IPS-18c (cell line): ENCODE data around the gene CST4.

ENCODE experiments used
- H3K4me3 ChIP-seq: 2 replicates; pipeline ENCODE4 v1.7.0; 2013; ENCODE audit warnings: low read depth, mild to moderate bottlenecking, low read length, moderate library complexity; ENCODE audit not compliant: insufficient read depth
- H3K9me3 ChIP-seq: one replicate; pipeline ENCODE4 v1.6.1; 2013; ENCODE audit warnings: mild to moderate bottlenecking, low read length, moderate library complexity; ENCODE audit not compliant: control insufficient read depth, insufficient read depth

CST4 gene

GRCh38 chr20:23653400-23653938 is 35.4 kb downstream of the CST4 start:
- no peaks in the 10 kb centered on the region for H3K9me3 ChIP-seq
- no peak overlapping the region for H3K4me3 ChIP-seq

DNA sequence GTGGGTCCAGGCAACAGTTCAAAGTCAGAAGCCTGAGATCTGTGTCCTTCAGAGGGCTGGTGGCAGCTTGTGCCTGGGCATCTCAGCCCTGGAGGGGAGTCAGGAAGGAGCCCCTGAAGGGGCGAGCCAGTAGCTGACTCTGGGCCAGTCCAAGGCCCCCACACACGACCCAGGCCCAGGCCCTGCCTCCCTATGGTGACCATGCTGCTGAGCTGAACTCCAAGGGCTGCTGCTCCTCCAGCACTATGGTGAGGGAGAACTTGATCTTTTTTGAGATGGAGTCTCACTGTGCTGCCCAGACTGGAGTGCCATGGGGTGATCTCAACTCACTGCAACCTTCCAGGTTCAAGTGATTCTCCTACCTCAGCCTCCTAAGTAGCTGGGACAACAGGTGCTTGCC is 35.9 kb downstream of the CST4 start:
- no peaks in the 10 kb centered on the region for H3K9me3 ChIP-seq
- H3K4me3 ChIP-seq, result no peak overlapping the region

GRCh38 chr20:23652371-23652770 is 36.5 kb downstream of the CST4 start:
- no peaks in the 10 kb centered on the region for H3K9me3 ChIP-seq
- no peak overlapping the region for H3K4me3 ChIP-seq

GRCh38 chr20:23651117-23651516 is 37.7 kb downstream of the CST4 start:
- Histone ChIP-seq H3K9me3 (no peaks in the 10 kb centered on the region), H3K4me3 (no peak overlapping the region)

DNA sequence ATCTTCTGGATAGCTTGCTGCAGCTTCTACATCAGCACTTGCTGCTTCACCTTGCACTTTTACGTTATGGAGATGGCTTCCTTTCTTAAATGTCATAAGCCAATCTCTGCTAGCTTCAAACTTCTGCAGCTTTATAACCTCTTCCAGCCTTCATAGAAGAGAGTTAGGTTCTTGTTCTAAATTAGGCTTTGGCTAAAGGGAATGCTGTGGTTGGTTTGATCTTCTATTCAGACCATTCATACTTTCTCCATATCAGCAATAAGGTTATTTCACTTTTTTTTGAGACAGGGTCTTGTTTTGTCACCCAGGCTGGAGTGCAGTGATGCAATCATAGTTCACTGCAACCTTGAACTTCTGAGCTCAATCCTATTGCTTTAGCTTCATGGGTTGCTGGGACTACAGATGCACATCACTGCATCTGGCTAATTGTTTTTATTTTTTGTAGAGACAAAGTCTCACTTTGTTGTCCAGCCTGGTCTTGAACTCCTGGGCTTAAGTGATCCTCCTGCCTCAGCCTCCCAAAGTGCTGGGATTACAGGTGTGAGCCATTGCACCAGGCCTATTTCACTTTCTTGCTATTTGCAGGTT is 38.9 kb downstream of the CST4 start:
- Histone ChIP-seq H3K9me3 (no peaks in the 10 kb centered on the region), H3K4me3 (no peak overlapping the region)

DNA sequence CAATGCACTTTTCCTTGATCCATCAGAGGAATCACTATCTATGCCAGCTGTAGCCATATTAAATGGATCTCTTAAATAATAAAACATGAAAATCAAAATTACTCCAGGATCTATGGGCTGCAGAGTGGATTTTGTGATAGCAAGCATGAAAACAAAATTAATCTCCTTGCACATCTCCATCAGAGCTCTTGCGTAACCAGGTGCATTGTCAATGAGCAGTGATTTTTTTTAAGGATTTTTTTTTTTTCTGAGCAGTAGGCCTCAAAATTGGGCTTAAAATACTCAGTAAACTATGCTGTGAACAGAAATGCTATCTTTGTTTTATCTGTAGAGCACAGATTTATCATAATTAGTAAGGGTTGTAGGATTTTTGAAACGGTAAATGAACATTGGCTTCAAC is 39.6 kb downstream of the CST4 start:
- no peak overlapping the region for H3K4me3 ChIP-seq

GRCh38 chr20:23647346-23647745 is 41.5 kb downstream of the CST4 start:
- no peaks in the 10 kb centered on the region for H3K9me3 ChIP-seq
- no peak overlapping the region for H3K4me3 ChIP-seq

More for the DNA sequence above, 39.6 kb downstream of the CST4 start:
- H3K9me3 ChIP-seq, result no peaks in the 10 kb centered on the region

DNA sequence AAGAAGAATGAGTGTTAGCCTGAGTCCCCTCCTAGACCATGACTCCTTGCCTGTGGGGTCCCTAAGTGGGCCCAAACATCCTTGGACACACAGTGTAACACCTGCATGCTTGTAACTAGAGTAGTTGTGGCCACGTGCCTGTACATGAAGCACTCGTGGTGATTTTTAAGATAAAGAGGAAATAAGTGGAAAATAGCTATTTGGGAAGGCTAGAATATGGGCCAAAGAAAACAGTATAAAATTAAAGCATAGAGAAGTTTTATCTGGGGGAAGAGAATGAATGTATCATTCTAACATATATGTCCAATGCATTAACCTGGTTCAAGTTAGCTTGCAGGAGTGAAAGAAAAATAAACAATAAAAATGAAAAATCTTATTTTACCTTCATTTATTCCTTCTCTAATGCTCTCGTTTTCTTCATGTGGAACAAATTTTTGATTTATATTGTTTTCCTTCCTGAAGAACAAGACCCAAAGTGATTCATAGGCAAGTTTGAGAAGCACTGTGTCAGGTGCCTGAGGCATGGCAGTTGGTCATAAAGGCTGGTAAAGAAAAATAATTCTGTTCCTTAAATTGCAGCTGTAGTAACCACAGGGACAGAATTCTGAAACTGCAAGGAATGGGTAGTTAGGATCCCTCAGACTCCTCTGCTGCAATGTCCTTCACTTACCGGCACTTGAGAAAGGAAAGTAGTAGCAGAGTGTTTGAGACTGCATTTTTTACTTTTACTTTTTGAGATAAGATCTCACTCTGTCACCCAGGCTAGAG is 42.5 kb downstream of the CST4 start:
- no peaks in the 10 kb centered on the region for H3K9me3 ChIP-seq
- H3K4me3 ChIP-seq, result no peak overlapping the region

GRCh38 chr20:23645575-23645974 is 43.3 kb downstream of the CST4 start:
- Histone ChIP-seq H3K9me3 (no peaks in the 10 kb centered on the region), H3K4me3 (no peak overlapping the region)

GRCh38 chr20:23644164-23644563 is 44.7 kb downstream of the CST4 start:
- no peaks in the 10 kb centered on the region for H3K9me3 ChIP-seq

DNA sequence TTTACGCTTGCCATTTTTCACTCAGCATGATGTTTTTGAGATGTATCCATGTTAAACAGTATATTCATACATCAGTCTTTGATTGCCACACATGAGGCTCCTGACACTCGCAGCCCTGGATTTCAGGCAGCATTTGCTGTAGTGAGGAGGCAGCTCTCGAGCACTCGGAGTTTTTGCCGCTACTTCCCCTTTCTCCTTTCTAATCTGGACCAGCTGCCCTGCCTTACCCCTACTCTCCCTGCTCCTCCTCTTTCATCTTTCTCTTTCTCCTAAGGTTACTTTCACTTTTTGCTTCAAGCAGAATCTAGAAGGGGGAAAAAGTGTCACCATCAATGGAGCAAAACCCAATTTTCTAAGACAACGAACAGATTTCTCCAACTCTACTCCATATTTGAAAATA is 45.2 kb downstream of the CST4 start:
- H3K4me3 ChIP-seq, result no peak overlapping the region
- no peaks in the 10 kb centered on the region for H3K9me3 ChIP-seq

More at GRCh38 chr20:23644164-23644563, 44.7 kb downstream of the CST4 start:
- H3K4me3 ChIP-seq, result no peak overlapping the region

- no peaks in the 10 kb centered on the region for H3K9me3 ChIP-seq
- no peak overlapping the region; the same call in 1 of the 2 replicates for H3K4me3 ChIP-seq
Measured at GRCh38 chr20:23641936-23642751, 46.7 kb downstream of the CST4 start.

DNA sequence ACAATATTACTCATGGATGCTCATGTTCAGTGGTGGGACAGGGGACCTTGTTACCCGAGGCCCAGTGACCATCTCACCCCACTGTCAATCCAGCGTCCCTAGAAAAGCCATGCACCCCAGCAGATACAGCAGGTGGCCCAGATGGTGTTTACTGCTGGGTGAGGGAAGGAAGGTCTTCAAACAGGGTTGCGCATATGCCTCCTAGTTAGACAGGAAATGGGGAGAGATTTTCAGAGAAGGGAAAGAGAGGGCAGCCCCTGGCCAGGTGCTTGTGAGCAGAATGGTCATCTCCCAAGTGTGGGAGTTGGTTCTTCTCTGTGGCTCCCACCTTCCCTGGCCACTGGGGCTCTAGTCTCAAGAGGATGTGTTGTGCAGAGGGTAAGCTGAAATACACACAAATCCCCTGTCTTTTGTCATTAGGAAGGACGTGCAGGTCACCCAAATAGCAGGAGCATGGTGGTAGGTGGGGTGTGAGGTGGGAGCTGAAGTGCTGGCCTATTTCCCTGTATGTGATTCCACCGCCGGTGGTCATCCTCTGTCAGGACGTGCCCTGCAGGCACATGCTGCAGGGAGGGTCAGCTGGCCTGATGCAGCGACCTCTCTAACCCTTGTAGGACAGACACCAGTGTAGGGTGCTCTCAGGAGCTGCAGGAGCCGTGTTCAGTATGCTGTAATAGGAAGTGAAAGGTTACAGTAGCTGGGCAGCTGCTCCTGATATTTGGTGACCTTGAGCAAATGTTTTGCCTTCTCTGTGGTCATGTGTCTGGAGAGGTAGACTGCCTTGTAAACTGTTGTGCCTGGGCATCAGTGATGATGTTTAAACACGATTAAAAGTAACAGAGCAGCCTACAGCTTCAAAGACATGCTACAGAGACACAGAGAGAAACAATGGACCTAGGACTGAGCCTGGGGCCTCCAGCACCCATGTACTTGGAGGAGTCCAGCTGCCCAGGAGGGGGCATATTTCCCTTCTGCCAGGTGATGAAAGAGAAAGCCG is 47.9 kb downstream of the CST4 start:
- H3K9me3 ChIP-seq, result no peaks in the 10 kb centered on the region
- no peak overlapping the region for H3K4me3 ChIP-seq

GRCh38 chr20:23640018-23640601 is 48.7 kb downstream of the CST4 start:
- Histone ChIP-seq H3K9me3 (no peaks in the 10 kb centered on the region), H3K4me3 (no peak overlapping the region)

DNA sequence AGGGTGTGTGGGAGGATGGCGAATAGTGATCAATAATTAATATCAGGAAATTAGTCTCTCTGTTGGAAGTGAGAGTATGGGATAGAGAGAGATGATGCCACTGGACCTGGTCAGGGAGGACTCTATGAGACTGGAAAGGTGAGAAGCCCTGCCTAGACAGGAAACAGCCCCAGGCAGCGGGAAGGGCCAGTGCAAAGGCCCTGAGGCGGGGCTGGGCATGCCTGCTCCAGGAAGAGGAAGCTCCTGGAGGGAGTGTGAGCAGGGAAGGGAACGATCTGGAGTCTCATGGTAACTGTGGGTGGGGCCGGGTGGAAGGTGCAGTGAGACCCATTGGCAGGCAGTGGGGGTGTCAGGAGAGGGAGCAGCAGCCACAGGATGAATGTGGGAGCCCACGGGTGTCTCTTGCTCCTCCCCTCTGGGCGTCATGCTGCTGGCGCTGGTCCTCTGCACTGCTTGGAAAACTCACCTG is 49.3 kb downstream of the CST4 start:
- no peak overlapping the region for H3K4me3 ChIP-seq
- no peaks in the 10 kb centered on the region for H3K9me3 ChIP-seq

GRCh38 chr20:23638309-23638708 is 50.5 kb downstream of the CST4 start:
- Histone ChIP-seq H3K4me3 (no peak overlapping the region), H3K9me3 (no peaks in the 10 kb centered on the region)
